T-helper 17 cell (primary cell): ENCODE data around the gene ADARB1. TPM values are rescaled to one million over a fixed set of nuclear protein-coding genes. Genes with fewer than 3 reads are reported as not detected.
A peak's percentile ranks its signal among the peaks of the same experiment; 100 is the strongest.

Experiments
- ATAC-seq: fragments of 150-1000 bp; cut with Tn5 transposase; 2 replicates; pipeline ENCODE4 v1.10.0; 2021; ENCODE audit warnings: mild to moderate bottlenecking, moderate library complexity
- DNase-seq, 3 donors: peaks; one replicate each; pipeline versions ENCODE4 v3.0.0 to v3.0.0-alpha.2; 2020 to 2021
- H3K9me3 ChIP-seq: one replicate; pipeline ENCODE4 v1.7.0; 2013; ENCODE audit warnings: low read length, mild to moderate bottlenecking; ENCODE audit not compliant: control insufficient read depth, poor library complexity, severe bottlenecking
- H3K27ac Mint-ChIP-seq: one replicate; pipeline ENCODE4 v1.8.0; 2022; ENCODE audit warnings: mild to moderate bottlenecking, moderate library complexity, mixed read lengths
- H3K27me3 Mint-ChIP-seq: one replicate; pipeline ENCODE4 v1.8.0; 2022; ENCODE audit warnings: mixed read lengths
- H3K36me3 Mint-ChIP-seq: one replicate; pipeline ENCODE4 v1.8.0; 2022; ENCODE audit warnings: low read depth, mixed read lengths
- H3K4me1 Mint-ChIP-seq: one replicate; pipeline ENCODE4 v1.8.0; 2022; ENCODE audit warnings: mild to moderate bottlenecking, mixed read lengths
- H3K4me3 Mint-ChIP-seq: one replicate; pipeline ENCODE4 v1.8.0; 2022; ENCODE audit warnings: mild to moderate bottlenecking, moderate library complexity, mixed read lengths
- total RNA-seq, 4 donors: library from RNA in 2 of 4; stranded (reverse) in 2 of 4; gene quantifications; one replicate each; pipeline ENCODE4 v1.2.3 and lab custom pipeline; 2022 to 2026

ADARB1 gene
- total RNA-seq, 2 donors from 2014 or later, result 28.4 to 37.0 TPM

DNA sequence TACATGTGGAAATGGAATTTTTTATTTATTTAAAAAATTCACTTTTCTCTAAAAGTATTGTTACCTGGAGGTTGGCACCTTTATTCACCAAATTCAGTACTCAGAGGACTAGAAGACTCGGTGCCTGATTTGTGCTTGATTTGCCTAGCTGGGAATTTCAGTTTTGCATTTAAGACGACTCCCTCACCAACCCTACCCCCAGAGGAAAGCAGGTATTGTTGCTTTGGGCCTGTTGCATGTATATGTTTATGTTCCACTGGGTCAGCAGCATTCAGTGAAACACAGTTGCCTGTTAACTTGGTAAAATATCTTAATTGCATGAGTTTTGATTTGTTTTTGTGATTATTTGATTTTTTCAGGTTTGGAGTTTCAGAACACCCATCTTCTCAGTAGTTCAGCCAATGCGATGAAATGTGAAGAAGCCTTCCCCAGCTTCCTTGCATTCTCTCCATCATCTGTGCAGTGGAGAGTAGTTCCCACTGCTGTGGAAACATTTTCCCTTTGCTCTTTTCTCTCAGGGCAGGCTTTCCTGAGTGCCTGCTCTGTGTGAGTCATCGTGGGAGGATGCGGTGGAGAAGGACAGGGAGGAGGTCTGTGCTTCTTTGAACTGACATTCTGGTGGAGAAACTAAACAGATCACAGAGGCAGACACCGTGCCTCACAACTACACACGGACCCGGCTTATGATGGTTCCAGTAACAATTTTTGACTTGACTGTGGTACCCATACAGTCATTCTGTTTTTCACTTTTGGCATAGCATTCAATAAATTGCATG lies 6.4 kb downstream of the ADARB1 start:
- ATAC-seq, result peak; percentile 28
- peaks cover 76% of the 10 kb centered on the region for H3K4me1 Mint-ChIP-seq

DNA sequence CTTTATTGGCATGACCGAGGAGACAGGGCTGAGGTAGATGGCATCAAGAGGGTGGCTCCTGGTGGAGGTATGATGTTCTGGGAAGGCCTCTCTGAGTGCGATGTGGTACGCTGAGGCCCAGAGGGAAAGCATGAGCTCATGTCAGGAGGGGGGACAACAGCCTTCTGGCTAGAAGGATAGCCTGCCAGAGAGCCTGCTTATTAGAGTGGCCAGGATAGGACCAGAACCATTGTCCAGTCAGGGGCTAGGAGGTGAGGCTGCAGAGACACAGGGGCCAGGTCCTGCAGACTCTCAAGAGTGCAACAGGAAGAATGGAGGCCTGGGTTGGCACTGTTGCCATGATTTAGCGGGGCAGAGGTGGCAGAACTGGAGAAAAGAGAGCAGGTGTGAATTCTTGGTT lies 7.3 kb downstream of the ADARB1 start:
- no peak for ATAC-seq

More for the DNA sequence above, 6.4 kb downstream of the ADARB1 start:
- peak in 1 of 3 donors; percentile 27 for DNase-seq
- no peaks in the 10 kb centered on the region for H3K9me3 ChIP-seq
- Mint-ChIP-seq H3K4me3 (peak overlapping the region; percentile 81), H3K27me3 (no peaks in the 10 kb centered on the region), H3K27ac (peak overlapping the region; percentile 94), H3K36me3 (no peaks in the 10 kb centered on the region)

DNA sequence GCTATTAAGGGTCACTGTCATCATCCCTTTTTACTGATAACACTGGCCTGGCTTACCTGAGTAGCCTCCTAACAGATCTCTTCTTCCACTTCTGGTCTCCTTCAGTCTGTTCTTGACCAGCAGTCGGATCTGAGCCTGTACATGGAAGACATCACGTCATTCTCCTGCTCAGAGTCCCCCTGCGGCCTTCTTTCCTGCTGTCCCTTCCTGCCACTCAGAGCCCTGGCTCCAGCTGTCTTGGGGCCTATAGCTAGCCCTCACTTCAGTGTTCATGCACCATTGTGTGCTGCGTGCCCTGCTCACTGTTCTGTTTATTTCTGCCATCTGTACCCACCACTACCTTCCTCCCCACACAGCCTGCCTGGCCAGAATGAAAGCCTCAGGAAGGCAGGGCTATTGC lies 8.4 kb downstream of the ADARB1 start:
- Mint-ChIP-seq H3K36me3 (no peaks in the 10 kb centered on the region), H3K4me1 (peaks cover 86% of the 10 kb centered on the region), H3K27me3 (no peaks in the 10 kb centered on the region), H3K4me3 (no peak overlapping the region), H3K27ac (peak overlapping the region; percentile 94)
- DNase-seq (no peak), ATAC-seq (no peak)
- H3K9me3 ChIP-seq, result no peaks in the 10 kb centered on the region

More for the DNA sequence above, 7.3 kb downstream of the ADARB1 start:
- H3K4me1 Mint-ChIP-seq, result peaks cover 77% of the 10 kb centered on the region
- H3K27me3 Mint-ChIP-seq, result no peaks in the 10 kb centered on the region
- peak overlapping the region; percentile 94 for H3K27ac Mint-ChIP-seq
- H3K36me3 Mint-ChIP-seq, result no peaks in the 10 kb centered on the region
- peak overlapping the region; percentile 81 for H3K4me3 Mint-ChIP-seq
- H3K9me3 ChIP-seq, result no peaks in the 10 kb centered on the region
- DNase-seq, result no peak

DNA sequence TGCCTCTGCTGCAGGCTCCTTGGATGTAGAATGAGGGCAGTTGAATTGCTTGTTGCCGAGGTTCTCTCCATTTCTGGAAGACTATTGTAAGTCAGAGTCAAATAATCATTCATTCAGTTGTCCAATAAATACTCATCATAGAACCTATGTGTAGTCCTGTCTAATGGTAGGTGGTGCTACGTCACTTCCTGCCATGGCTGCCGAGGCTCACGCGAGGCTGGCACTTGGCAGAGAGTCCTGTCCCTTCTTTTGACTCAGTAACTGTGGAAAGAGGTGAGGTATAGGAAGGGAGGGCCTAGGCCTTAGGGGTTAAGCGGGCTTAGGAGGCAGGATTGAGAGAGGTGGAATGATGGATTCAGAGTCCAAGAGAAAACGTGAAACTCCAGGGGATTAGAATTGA lies 9.7 kb downstream of the ADARB1 start:
- no peaks in the 10 kb centered on the region for H3K36me3 Mint-ChIP-seq
- ATAC-seq (no peak), DNase-seq (no peak)
- no peaks in the 10 kb centered on the region for H3K27me3 Mint-ChIP-seq
- H3K27ac Mint-ChIP-seq, result peak overlapping the region; percentile 94
- no peak overlapping the region for H3K4me3 Mint-ChIP-seq
- no peaks in the 10 kb centered on the region for H3K9me3 ChIP-seq
- peaks cover 78% of the 10 kb centered on the region for H3K4me1 Mint-ChIP-seq

DNA sequence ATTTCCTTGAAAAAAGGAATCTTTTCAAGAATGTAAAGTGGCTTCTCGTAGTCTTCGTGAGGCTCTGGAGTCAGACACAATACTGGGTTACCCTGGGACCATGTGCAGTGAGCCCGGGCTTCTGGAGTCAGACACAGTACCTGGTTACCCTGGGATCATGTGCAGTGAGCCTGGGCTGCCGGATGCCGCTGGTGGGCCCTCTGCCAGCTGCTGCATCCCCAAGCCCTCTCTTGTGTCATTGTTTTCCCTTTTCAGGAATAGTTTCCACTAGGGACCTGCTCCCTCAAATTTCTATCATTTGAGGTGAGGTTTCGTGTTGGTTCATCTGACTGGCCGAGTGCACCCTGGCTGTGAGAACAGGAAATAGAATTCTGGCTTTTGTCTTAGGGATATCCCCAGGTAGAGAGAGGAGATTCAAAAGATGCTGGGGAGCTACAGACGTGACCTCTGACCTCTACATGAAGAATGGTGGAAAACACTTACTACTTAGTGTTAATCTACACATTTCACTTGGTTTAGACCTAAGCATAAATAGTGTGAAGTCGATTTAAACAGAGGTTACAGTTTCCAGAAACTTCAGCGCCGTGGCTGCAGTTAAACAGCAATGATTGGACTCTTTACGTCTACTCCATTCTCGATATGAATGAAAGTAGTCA lies 10.6 kb downstream of the ADARB1 start:
- peaks cover 74% of the 10 kb centered on the region for H3K4me1 Mint-ChIP-seq
- ATAC-seq, result no peak
- H3K4me3 Mint-ChIP-seq, result peak overlapping the region; percentile 15
- H3K9me3 ChIP-seq, result no peaks in the 10 kb centered on the region
- no peaks in the 10 kb centered on the region for H3K36me3 Mint-ChIP-seq
- no peaks in the 10 kb centered on the region for H3K27me3 Mint-ChIP-seq
- no peak for DNase-seq
- peak overlapping the region; percentile 94 for H3K27ac Mint-ChIP-seq

DNA sequence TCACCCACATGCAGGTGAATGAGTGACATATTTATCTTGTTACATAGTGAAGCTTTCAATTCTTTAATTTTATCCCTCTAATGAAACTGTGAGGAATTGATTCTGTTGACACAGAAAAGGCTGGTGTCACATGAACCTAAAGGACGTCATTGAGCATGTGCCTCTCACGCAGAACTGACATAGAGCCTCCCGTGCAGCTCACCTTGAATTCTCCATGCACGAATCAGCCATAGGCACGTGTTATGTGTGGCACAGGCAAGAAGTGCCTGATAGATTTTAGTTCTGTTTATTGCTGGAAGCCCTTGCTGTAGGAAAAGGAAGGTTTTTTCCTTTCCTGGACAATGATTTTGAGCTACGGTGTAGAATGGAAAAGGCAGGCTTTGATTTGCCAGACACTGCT lies 11.3 kb downstream of the ADARB1 start:
- peaks cover 73% of the 10 kb centered on the region for H3K4me1 Mint-ChIP-seq
- H3K27ac Mint-ChIP-seq, result peak overlapping the region; percentile 94
- H3K4me3 Mint-ChIP-seq, result peak overlapping the region; percentile 53
- no peaks in the 10 kb centered on the region for H3K9me3 ChIP-seq
- no peaks in the 10 kb centered on the region for H3K36me3 Mint-ChIP-seq
- no peaks in the 10 kb centered on the region for H3K27me3 Mint-ChIP-seq
- ATAC-seq (no peak), DNase-seq (no peak)

DNA sequence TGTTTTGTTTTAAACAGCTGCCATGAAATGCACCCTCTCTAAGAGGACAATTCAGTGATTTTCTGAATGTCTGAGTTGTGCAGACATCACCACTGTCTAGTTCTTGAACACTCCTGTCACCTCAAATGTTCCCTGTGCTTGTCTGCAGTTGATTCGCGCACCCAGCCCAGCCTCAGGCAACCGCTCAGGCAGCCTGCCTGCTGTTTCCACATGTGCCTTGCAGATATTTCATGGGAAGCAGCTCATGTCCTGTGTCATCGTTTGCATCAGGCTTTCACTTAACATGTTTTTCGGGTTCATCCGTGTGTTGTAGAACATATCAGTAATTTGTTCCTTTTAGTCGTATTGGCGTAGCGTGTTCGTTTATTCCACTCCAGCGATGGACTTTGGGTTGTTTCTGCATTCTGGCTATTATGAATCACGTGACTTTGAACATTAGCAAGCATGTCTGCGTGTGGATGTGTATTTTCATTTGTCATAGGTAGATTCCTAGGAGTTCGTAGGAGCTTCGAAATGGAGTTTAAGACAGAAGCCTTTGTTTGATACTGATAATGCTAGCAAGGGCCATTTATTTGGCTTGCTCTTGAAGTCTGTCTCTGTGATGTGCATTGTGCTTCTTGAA lies 12.1 kb downstream of the ADARB1 start:
- ATAC-seq, result no peak
- H3K4me3 Mint-ChIP-seq, result peak overlapping the region; percentile 91

DNA sequence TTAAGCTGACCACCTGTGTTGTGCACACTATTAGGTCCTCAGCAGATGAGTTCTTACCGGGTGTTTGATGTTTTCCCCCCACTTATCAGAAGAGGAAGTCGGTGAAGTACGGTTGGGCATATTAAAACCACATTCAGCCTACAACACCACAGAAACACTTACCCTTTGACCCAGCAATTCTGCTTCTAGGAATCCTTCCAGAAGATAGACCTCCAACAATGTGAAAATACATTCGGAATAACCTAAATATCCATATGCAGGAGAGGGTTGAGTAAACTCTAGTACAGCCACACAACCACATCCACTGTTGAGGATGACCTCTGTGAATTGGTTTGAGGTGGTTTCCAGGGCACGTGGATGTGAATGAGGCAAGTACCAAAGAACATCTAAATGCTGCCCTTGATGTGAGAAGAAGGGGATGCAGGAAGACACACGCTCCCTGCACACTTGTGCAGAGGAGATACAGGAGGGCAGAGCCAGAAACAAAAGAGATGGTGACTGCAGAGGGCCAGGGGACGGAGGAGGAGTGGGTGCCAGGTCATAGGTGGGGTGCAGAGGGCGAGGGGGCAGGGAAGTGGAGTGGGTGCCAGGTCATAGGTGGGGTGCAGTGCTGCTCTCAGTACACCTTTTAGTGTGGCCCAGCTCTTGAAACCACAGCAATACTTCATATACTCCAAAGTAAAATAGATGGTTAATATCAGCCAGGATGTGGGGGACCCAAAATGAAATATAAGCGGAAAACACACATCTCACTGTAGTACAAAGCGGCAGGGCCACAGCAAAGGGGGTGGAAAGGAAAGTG lies 12.8 kb downstream of the ADARB1 start:
- ATAC-seq (peak; percentile 81), DNase-seq (no peak)
- Mint-ChIP-seq H3K4me3 (peak overlapping the region; percentile 91), H3K4me1 (peaks cover 63% of the 10 kb centered on the region), H3K27me3 (no peaks in the 10 kb centered on the region), H3K36me3 (no peaks in the 10 kb centered on the region), H3K27ac (peak overlapping the region; percentile 92)
- no peaks in the 10 kb centered on the region for H3K9me3 ChIP-seq

More for the DNA sequence above, 12.1 kb downstream of the ADARB1 start:
- DNase-seq, result no peak
- Mint-ChIP-seq H3K36me3 (no peaks in the 10 kb centered on the region), H3K4me1 (peaks cover 67% of the 10 kb centered on the region), H3K27ac (peak overlapping the region; percentile 94), H3K27me3 (no peaks in the 10 kb centered on the region)
- H3K9me3 ChIP-seq, result no peaks in the 10 kb centered on the region

DNA sequence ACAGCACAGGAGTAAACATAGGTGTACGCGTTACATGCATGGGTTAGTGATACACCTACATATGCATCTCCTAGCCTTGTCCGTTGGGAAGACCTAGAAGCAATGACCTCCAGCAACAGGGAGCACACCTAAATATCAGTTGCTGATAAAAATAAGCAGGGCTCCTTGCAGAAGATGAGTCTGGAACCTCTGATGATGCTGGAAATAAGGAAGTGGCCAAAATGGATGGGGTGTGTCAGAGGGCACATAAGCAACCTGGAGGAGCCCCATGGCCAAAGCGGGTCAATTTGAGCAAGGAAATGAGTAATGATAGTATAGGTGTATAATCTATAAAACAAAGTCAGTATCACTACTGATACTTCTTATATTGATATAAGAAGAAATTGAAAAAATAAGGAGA lies 13.7 kb downstream of the ADARB1 start:
- H3K27ac Mint-ChIP-seq, result peak overlapping the region; percentile 92
- H3K4me1 Mint-ChIP-seq, result peaks cover 58% of the 10 kb centered on the region
- DNase-seq (no peak), ATAC-seq (no peak)
- H3K27me3 Mint-ChIP-seq, result no peaks in the 10 kb centered on the region
- H3K9me3 ChIP-seq, result no peaks in the 10 kb centered on the region
- peak overlapping the region; percentile 91 for H3K4me3 Mint-ChIP-seq
- H3K36me3 Mint-ChIP-seq, result no peaks in the 10 kb centered on the region

DNA sequence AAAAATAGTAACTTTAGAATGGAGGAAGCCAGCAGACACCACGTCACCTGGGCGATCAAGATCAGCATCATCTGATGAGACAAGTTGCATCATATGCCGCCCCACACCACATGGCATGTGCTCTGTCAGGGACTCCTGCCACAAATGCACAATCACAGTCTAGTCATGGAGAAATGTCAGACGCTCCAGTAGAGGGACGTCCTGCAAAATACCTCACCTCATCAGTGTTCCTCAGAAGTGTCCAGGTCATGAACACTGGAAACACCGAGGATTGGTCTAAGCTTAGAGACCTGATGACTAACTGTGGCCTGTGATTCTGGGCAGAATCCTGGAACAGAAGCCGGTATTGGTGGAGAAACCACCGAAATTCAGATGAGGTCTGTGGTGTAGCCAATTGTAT lies 14.3 kb downstream of the ADARB1 start:
- H3K9me3 ChIP-seq, result no peaks in the 10 kb centered on the region
- Mint-ChIP-seq H3K4me1 (peaks cover 57% of the 10 kb centered on the region), H3K27ac (peak overlapping the region; percentile 92), H3K36me3 (no peaks in the 10 kb centered on the region), H3K4me3 (no peak overlapping the region), H3K27me3 (no peaks in the 10 kb centered on the region)
- no peak for ATAC-seq
- no peak for DNase-seq

DNA sequence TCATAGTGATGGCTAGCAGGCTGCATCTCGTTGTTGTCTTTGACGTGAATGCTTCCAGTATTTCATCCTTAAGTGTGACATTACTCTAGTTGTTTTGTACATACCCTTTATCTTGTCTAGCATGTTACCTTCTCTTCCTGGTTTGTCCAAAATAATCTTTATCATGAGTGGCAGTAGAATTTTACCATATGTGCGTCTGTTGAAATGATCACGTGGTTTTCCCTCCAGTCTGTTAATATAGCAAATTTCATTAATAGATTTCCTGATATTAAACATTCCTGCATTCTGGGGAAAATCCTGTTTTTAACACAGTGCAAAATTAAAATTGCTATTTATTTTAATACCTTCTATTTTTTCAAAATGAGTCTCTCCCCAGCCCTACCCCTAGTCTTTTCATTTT lies 15.6 kb downstream of the ADARB1 start:
- Mint-ChIP-seq H3K36me3 (no peaks in the 10 kb centered on the region), H3K27me3 (no peaks in the 10 kb centered on the region), H3K4me3 (no peak overlapping the region), H3K4me1 (peaks cover 50% of the 10 kb centered on the region), H3K27ac (peak overlapping the region; percentile 29)
- ATAC-seq, result no peak
- no peak for DNase-seq
- H3K9me3 ChIP-seq, result no peaks in the 10 kb centered on the region

DNA sequence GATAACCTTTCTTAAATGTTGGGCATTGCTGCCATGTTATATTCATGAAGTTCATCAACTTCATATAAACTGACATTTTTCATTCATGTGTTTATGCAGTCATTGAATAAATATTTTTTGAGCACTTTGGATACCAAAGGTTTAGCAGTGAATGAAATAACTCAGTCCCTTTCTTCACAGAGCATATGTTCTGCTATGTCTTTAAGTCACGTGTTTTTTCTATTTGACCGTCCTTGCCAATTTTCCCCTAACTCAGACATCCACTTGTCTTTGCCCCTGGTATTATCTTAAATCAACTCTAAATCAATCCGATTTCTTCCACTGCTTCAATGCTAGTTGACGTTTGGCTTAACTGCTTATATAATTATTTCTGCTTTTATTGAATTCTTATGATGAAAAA lies 16.6 kb downstream of the ADARB1 start:
- peak overlapping the region; percentile 85 for H3K27ac Mint-ChIP-seq
- H3K4me1 Mint-ChIP-seq, result peaks cover 47% of the 10 kb centered on the region

More for the DNA sequence above, 16.6 kb downstream of the ADARB1 start:
- no peak for DNase-seq
- no peak for ATAC-seq
- Mint-ChIP-seq H3K36me3 (no peaks in the 10 kb centered on the region), H3K4me3 (no peak overlapping the region), H3K27me3 (no peaks in the 10 kb centered on the region)
- H3K9me3 ChIP-seq, result no peaks in the 10 kb centered on the region
